Activated CD8-positive, alpha-beta T cell treated with anti-CD3 and anti-CD28 coated beads, Interleukin-2, amount 10 ng/mL, durations not matched to agents 7 days and 5 days (primary cell): ENCODE results near the gene CLEC18A. TPM values are rescaled to one million over a fixed set of nuclear protein-coding genes. Genes with fewer than 3 reads are reported as not detected.
"Not testable (repeated sequence)": the region's sequence is repeated elsewhere in the genome, so short reads cannot be mapped to it uniquely, and the experiment has no call there.

Experiments used
- ATAC-seq: fragments of 150-1000 bp; cut with Tn5 transposase; one replicate; pipeline ENCODE4 v1.10.0; 2021; ENCODE audit warnings: moderate library complexity
- CTCF ChIA-PET: fragments of 350-600 bp; sonication (Branson Sonifier 250); formaldehyde crosslinking; loops from one replicate; lab custom pipeline; 2021; ENCODE audit warnings: antibody characterized with exemption; lab: Charles Lee
- POLR2A ChIA-PET: fragments of 350-600 bp; sonication (Branson Sonifier 250); formaldehyde crosslinking; loops from one replicate; lab custom pipeline; 2021; ENCODE audit warnings: antibody characterized with exemption; lab: Charles Lee
- DNase-seq: peaks from one replicate; pipeline ENCODE4 v3.0.0-alpha.2; 2020
- H3K27ac Mint-ChIP-seq: one replicate; pipeline ENCODE4 v1.8.0; 2021; ENCODE audit warnings: mild to moderate bottlenecking, mixed read lengths
- H3K27me3 Mint-ChIP-seq: one replicate; pipeline ENCODE4 v1.8.0; 2021; ENCODE audit warnings: low read depth, mixed read lengths
- H3K36me3 Mint-ChIP-seq: one replicate; pipeline ENCODE4 v1.8.0; 2021; ENCODE audit warnings: low read depth, mixed read lengths
- H3K4me1 Mint-ChIP-seq: one replicate; pipeline ENCODE4 v1.8.0; 2021; ENCODE audit warnings: low read depth, mixed read lengths
- H3K4me3 Mint-ChIP-seq: one replicate; pipeline ENCODE4 v1.8.0; 2021; ENCODE audit warnings: mild to moderate bottlenecking, mixed read lengths
- H3K9me3 Mint-ChIP-seq: one replicate; pipeline ENCODE4 v1.8.0; 2022; ENCODE audit warnings: mixed read lengths; ENCODE audit not compliant: insufficient read depth
- total RNA-seq, 2 experiments: library from RNA; stranded (reverse); gene quantifications; one replicate each; pipeline ENCODE4 v1.2.3, GENCODE V29; 2021

CLEC18A gene
- total RNA-seq, 2 experiments from 2014 or later, result 0.63 to 0.95 TPM

DNA sequence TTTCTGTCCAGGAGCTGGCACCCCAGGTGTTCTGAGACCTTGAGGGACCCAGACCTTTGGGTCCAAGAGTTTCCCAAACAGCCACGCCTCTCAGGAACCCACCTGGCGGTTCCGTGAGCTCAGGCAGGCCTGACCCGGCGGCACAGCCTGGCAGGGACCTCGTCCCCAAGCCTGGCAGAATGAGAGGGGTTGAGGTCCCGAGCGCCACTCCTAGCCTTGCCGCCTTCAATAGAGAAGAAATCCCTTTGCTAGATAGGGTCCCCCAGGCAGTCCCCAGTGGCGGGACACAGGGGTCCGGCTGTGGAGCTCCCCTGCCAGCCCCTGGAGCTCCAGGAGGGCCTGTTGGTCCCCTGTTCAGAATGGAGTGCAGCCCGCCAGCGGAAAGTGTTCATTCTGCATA lies 10.5 kb upstream of the CLEC18A start:
- Mint-ChIP-seq H3K27ac (no peak overlapping the region), H3K36me3 (peaks cover 16% of the 10 kb centered on the region), H3K4me1 (no peaks in the 10 kb centered on the region), H3K27me3 (no peaks in the 10 kb centered on the region), H3K9me3 (no peaks in the 10 kb centered on the region), H3K4me3 (no peak overlapping the region)
- ATAC-seq (no peak), DNase-seq (no peak)
- ChIA-PET POLR2A (no interaction called here), CTCF (interaction anchor here (0.9 kb wide), 1 partner anchor 11 kb away, joined by 3 read pairs; no protein-coding TSS in a partner anchor)

GRCh38 chr16:69941251-69942098 lies 9.7 kb upstream of the CLEC18A start:
- POLR2A ChIA-PET, result no interaction called here
- no peaks in the 10 kb centered on the region for H3K9me3 Mint-ChIP-seq
- H3K36me3 Mint-ChIP-seq, result peaks cover 11% of the 10 kb centered on the region
- H3K4me1 Mint-ChIP-seq, result no peaks in the 10 kb centered on the region
- H3K27me3 Mint-ChIP-seq, result no peaks in the 10 kb centered on the region
- no peak overlapping the region for H3K27ac Mint-ChIP-seq
- ATAC-seq (no peak), DNase-seq (no peak)
- CTCF ChIA-PET, result no interaction called here
- H3K4me3 Mint-ChIP-seq, result no peak overlapping the region

DNA sequence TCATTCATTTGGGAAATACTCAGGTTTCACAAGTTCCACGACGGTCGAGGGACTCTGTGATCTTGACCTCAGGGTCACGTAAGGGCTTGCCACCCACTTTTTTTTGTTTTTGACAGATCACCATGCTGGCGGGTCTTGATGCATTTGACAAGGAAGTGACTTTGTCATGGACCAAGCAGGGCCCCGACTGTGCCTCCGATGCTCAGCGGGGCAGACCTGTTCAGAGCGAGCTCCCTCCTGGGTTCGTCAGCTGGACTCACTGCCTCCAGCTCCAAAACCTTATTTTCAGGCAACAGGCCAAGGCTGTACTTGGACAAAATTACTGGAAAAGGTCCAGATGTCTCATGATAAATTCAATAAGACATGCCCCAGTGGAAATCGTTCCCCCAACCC lies 9.0 kb upstream of the CLEC18A start:
- H3K9me3 Mint-ChIP-seq, result no peaks in the 10 kb centered on the region
- no peak overlapping the region for H3K27ac Mint-ChIP-seq
- POLR2A ChIA-PET, result no interaction called here
- H3K36me3 Mint-ChIP-seq, result peaks cover 10% of the 10 kb centered on the region
- DNase-seq (no peak), ATAC-seq (no peak)
- H3K4me3 Mint-ChIP-seq, result no peak overlapping the region
- H3K27me3 Mint-ChIP-seq, result no peaks in the 10 kb centered on the region
- no peaks in the 10 kb centered on the region for H3K4me1 Mint-ChIP-seq
- CTCF ChIA-PET, result no interaction called here

DNA sequence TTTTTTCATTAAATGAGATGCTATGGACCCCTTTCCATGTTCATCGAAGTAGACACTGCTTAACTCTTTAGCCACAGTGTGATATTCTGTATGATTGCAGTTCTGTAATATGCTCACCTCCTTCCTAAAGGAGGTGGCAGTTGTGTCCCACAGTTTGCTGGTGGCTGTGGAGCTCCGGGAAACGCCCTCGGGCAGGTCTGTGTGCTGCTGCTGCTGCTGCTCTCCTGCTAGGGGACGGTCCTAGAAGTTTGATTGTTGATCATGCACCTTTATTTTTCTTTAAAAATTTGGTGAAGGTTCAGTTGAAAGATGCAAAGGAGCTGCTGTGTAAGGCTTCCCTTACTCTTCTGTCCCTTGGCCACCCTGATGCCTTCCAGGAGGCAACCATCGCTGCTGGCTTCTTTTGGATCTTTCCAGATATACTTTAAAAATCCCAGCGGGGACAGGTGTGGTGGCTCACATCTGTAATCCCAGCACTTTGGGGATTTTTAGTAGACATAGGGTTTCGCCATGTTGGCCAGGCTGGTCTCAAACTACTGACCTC lies 8.4 kb upstream of the CLEC18A start:
- peaks cover 4% of the 10 kb centered on the region for H3K36me3 Mint-ChIP-seq
- H3K27me3 Mint-ChIP-seq, result no peaks in the 10 kb centered on the region
- CTCF ChIA-PET, result interaction anchor here (0.6 kb wide), 1 partner anchor 12 kb away, joined by 4 read pairs; no protein-coding TSS in a partner anchor
- no peak overlapping the region for H3K4me3 Mint-ChIP-seq
- no peaks in the 10 kb centered on the region for H3K9me3 Mint-ChIP-seq
- no peak overlapping the region for H3K27ac Mint-ChIP-seq
- DNase-seq, result no peak
- H3K4me1 Mint-ChIP-seq, result no peaks in the 10 kb centered on the region
- POLR2A ChIA-PET, result no interaction called here
- no peak for ATAC-seq

- POLR2A ChIA-PET, H3K27me3 Mint-ChIP-seq, H3K4me1 Mint-ChIP-seq, H3K4me3 Mint-ChIP-seq, DNase-seq, H3K27ac Mint-ChIP-seq, H3K9me3 Mint-ChIP-seq, H3K36me3 Mint-ChIP-seq, ATAC-seq: not testable (repeated sequence)
- CTCF ChIA-PET, result interaction anchor here (0.6 kb wide), 1 partner anchor 13 kb away, joined by 4 read pairs; no protein-coding TSS in a partner anchor
Measured at GRCh38 chr16:69943241-69944036, 7.7 kb upstream of the CLEC18A start.

- not testable (repeated sequence) for H3K4me3 Mint-ChIP-seq
Measured at GRCh38 chr16:69950411-69950810, 723 bp upstream of the CLEC18A start.

GRCh38 chr16:69951672-69952031 lies 518 bp downstream of the CLEC18A start:
- H3K9me3 Mint-ChIP-seq, ATAC-seq, H3K27me3 Mint-ChIP-seq, CTCF ChIA-PET, POLR2A ChIA-PET, H3K4me3 Mint-ChIP-seq, H3K36me3 Mint-ChIP-seq, DNase-seq, H3K27ac Mint-ChIP-seq, H3K4me1 Mint-ChIP-seq: not testable (repeated sequence)

More at GRCh38 chr16:69950411-69950810, 723 bp upstream of the CLEC18A start:
- H3K9me3 Mint-ChIP-seq, ATAC-seq, H3K4me1 Mint-ChIP-seq, H3K27me3 Mint-ChIP-seq, H3K27ac Mint-ChIP-seq, CTCF ChIA-PET, POLR2A ChIA-PET, H3K36me3 Mint-ChIP-seq, DNase-seq: not testable (repeated sequence)

- ATAC-seq, H3K36me3 Mint-ChIP-seq, H3K9me3 Mint-ChIP-seq, H3K27ac Mint-ChIP-seq, CTCF ChIA-PET, POLR2A ChIA-PET, DNase-seq, H3K4me3 Mint-ChIP-seq, H3K4me1 Mint-ChIP-seq, H3K27me3 Mint-ChIP-seq: not testable (repeated sequence)
Measured at GRCh38 chr16:69952116-69952515, 982 bp downstream of the CLEC18A start.

- H3K4me3 Mint-ChIP-seq, H3K9me3 Mint-ChIP-seq, CTCF ChIA-PET, H3K4me1 Mint-ChIP-seq, POLR2A ChIA-PET, DNase-seq, H3K27ac Mint-ChIP-seq, H3K36me3 Mint-ChIP-seq, ATAC-seq, H3K27me3 Mint-ChIP-seq: not testable (repeated sequence)
Measured at GRCh38 chr16:69952572-69953355, 1.6 kb downstream of the CLEC18A start.

GRCh38 chr16:69954241-69954640 lies 3.1 kb downstream of the CLEC18A start:
- H3K27me3 Mint-ChIP-seq, ATAC-seq, CTCF ChIA-PET, H3K9me3 Mint-ChIP-seq, H3K4me3 Mint-ChIP-seq, H3K27ac Mint-ChIP-seq, H3K4me1 Mint-ChIP-seq, POLR2A ChIA-PET, H3K36me3 Mint-ChIP-seq, DNase-seq: not testable (repeated sequence)

DNA sequence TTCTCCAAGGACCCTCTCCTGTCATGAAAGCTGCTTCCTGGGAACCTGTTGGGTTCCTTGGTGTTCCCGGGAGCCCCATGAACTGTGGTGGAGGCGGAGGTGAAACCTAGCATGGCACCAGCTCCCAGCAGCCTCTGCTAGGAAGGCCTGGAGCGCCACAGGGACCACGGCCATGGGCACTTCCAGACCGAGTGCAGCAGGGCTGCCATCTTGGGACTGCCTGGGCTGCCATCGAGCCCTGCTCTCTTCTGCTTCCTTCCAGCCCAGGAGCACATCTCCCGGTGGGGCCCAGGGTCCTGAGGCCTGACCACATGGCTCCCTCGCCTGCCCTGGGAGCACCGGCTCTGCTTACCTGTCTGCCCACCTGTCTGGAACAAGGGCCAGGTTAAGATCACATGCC lies 12.2 kb downstream of the CLEC18A start:
- CTCF ChIA-PET, H3K4me3 Mint-ChIP-seq, H3K27ac Mint-ChIP-seq, POLR2A ChIA-PET, DNase-seq, H3K27me3 Mint-ChIP-seq, ATAC-seq, H3K36me3 Mint-ChIP-seq, H3K4me1 Mint-ChIP-seq, H3K9me3 Mint-ChIP-seq: not testable (repeated sequence)
